ENCODE data around the gene ACCS. TPM values are rescaled to one million over a fixed set of nuclear protein-coding genes. Genes with fewer than 3 reads are reported as not detected.

The ACCS gene
- total and polyA plus RNA-seq, 2 donors from 2014 or later = 11.4 to 39.0 TPM

GRCh38 chr11:44030996-44031395 lies 35.1 kb upstream of the ACCS start:
- FAIRE-seq = no peak
- no peak overlapping the region for H3K4me3 ChIP-seq (ENCODE audit: low read length in 3 of 3)
- peak overlapping the region in 1 of 3 donors; percentile 8 for H3K9ac ChIP-seq (ENCODE audit: low read length in 3 of 3)
- no peaks in the 10 kb centered on the region for H3K36me3 ChIP-seq (ENCODE audit: control insufficient read depth in 2 of 3, insufficient read depth in 3 of 3, low read length in 3 of 3)
- H3K27me3 ChIP-seq (ENCODE audit: control insufficient read depth, insufficient read depth, low read length) = no peaks in the 10 kb centered on the region
- peaks cover 0 to 7% (median 0%) of the 10 kb centered on the region in 3 donors for H3K4me1 ChIP-seq (ENCODE audit: control insufficient read depth in 2 of 3, insufficient read depth in 2 of 3, low read depth in 1 of 3, low read length in 3 of 3)
- H3K27ac ChIP-seq (ENCODE audit: low read depth in 2 of 2, low read length in 2 of 2) = peak overlapping the region; percentile 68 to 93
- TF ChIP-seq, protein P1, sequence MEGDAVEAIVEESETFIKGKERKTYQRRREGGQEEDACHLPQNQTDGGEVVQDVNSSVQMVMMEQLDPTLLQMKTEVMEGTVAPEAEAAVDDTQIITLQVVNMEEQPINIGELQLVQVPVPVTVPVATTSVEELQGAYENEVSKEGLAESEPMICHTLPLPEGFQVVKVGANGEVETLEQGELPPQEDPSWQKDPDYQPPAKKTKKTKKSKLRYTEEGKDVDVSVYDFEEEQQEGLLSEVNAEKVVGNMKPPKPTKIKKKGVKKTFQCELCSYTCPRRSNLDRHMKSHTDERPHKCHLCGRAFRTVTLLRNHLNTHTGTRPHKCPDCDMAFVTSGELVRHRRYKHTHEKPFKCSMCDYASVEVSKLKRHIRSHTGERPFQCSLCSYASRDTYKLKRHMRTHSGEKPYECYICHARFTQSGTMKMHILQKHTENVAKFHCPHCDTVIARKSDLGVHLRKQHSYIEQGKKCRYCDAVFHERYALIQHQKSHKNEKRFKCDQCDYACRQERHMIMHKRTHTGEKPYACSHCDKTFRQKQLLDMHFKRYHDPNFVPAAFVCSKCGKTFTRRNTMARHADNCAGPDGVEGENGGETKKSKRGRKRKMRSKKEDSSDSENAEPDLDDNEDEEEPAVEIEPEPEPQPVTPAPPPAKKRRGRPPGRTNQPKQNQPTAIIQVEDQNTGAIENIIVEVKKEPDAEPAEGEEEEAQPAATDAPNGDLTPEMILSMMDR (IDR thresholded peaks at IDR 0.05; ENCODE audit: borderline replicate concordance, extremely low read depth, insufficient read depth) = no peak
- intact Hi-C loops (cut with DNase I) = loop anchor here (10.0 kb wide), 1 partner anchor 86 kb away; the partner anchor contains the start of gene C11orf96
- peaks cover 0 to under 1% (median 0%) of the 10 kb centered on the region in 3 donors for H3K9me3 ChIP-seq (ENCODE audit: control insufficient read depth in 2 of 3, insufficient read depth in 1 of 3, low read length in 3 of 3)
- no peak for DNase-seq

GRCh38 chr11:44031549-44031948 lies 34.5 kb upstream of the ACCS start:
- peak overlapping the region in 1 of 2 donors; percentile 93 for H3K27ac ChIP-seq (ENCODE audit: low read depth in 2 of 2, low read length in 2 of 2)

GRCh38 chr11:44032299-44033085 lies 33.6 kb upstream of the ACCS start:
- intact Hi-C loops (cut with DNase I) = loop anchor here (10.0 kb wide), 1 partner anchor 88 kb away; the partner anchor contains the start of gene C11orf96
- no peaks in the 10 kb centered on the region for H3K9me3 ChIP-seq (ENCODE audit: control insufficient read depth in 2 of 3, insufficient read depth in 1 of 3, low read length in 3 of 3)
- H3K27me3 ChIP-seq (ENCODE audit: control insufficient read depth, insufficient read depth, low read length) = no peaks in the 10 kb centered on the region
- TF ChIP-seq, protein P1 (IDR thresholded peaks at IDR 0.05; ENCODE audit: borderline replicate concordance, extremely low read depth, insufficient read depth) = no peak
- no peak overlapping the region for H3K9ac ChIP-seq (ENCODE audit: low read length in 3 of 3)
- H3K36me3 ChIP-seq (ENCODE audit: control insufficient read depth in 2 of 3, insufficient read depth in 3 of 3, low read length in 3 of 3) = no peaks in the 10 kb centered on the region
- H3K4me1 ChIP-seq (ENCODE audit: control insufficient read depth in 2 of 3, insufficient read depth in 2 of 3, low read depth in 1 of 3, low read length in 3 of 3) = peaks cover 0 to 10% (median 0%) of the 10 kb centered on the region in 3 donors
- FAIRE-seq = no peak
- H3K27ac ChIP-seq (ENCODE audit: low read depth in 2 of 2, low read length in 2 of 2) = peak overlapping the region; percentile 51 to 57
- peak in 1 of 5 donors; percentile 81 for DNase-seq
- H3K4me3 ChIP-seq (ENCODE audit: low read length in 3 of 3) = no peak overlapping the region

More at GRCh38 chr11:44031549-44031948, 34.5 kb upstream of the ACCS start:
- DNase-seq = no peak
- TF ChIP-seq, protein P1 (IDR thresholded peaks at IDR 0.05; ENCODE audit: borderline replicate concordance, extremely low read depth, insufficient read depth) = no peak
- intact Hi-C loops (cut with DNase I) = loop anchor here (10.0 kb wide), 1 partner anchor 87 kb away; the partner anchor contains the start of gene C11orf96
- no peak for FAIRE-seq
- H3K36me3 ChIP-seq (ENCODE audit: control insufficient read depth in 2 of 3, insufficient read depth in 3 of 3, low read length in 3 of 3) = no peaks in the 10 kb centered on the region
- no peak overlapping the region for H3K9ac ChIP-seq (ENCODE audit: low read length in 3 of 3)
- H3K27me3 ChIP-seq (ENCODE audit: control insufficient read depth, insufficient read depth, low read length) = no peaks in the 10 kb centered on the region
- H3K4me1 ChIP-seq (ENCODE audit: control insufficient read depth in 2 of 3, insufficient read depth in 2 of 3, low read depth in 1 of 3, low read length in 3 of 3) = peaks cover 0 to 7% (median 0%) of the 10 kb centered on the region in 3 donors
- H3K9me3 ChIP-seq (ENCODE audit: control insufficient read depth in 2 of 3, insufficient read depth in 1 of 3, low read length in 3 of 3) = no peaks in the 10 kb centered on the region
- no peak overlapping the region for H3K4me3 ChIP-seq (ENCODE audit: low read length in 3 of 3)

Measured in kidney (tissue), 14 donors.